H1 (cell line): ENCODE measurements around the gene SYT13.

ENCODE experiments used
- CTBP2 ChIP-seq: IDR thresholded peaks from 2 replicates; pipeline ENCODE4 v1.7.0; 2011; ENCODE audit warnings: borderline replicate concordance, mild to moderate bottlenecking, moderate library complexity, mixed read lengths, low read length; ENCODE audit not compliant: insufficient read depth, insufficient read length
- CTCF ChIP-seq, 3 experiments: IDR thresholded peaks; 1 replicate in 2 of 3; 2 replicates in 1 of 3; pipeline versions ENCODE4 v1.5.1 to v1.6.1; 2011; ENCODE audit warnings: low read length in 3 of 3, mild to moderate bottlenecking in 3 of 3, inconsistent platforms in 2 of 3, low read depth in 1 of 3, moderate library complexity in 1 of 3; ENCODE audit not compliant: insufficient read depth in 1 of 3; ENCODE audit errors: control extremely low read depth in 1 of 3
- KDM5A ChIP-seq: fragments of 200-600 bp; IDR thresholded peaks from 2 replicates; pipeline ENCODE4 v1.7.1; 2012; ENCODE audit warnings: mild to moderate bottlenecking, low read length, inconsistent platforms, mixed read lengths
- POLR2AphosphoS5 ChIP-seq: IDR thresholded peaks from 2 replicates; pipeline ENCODE4 v1.6.1; 2011; ENCODE audit warnings: low read depth, low read length

- no peak for TF ChIP-seq CTCF (IDR thresholded peaks at IDR 0.05; ENCODE audit: control extremely low read depth in 1 of 3, insufficient read depth in 1 of 3, low read depth in 1 of 3, low read length in 3 of 3)
- no peak for TF ChIP-seq CTBP2
- no peak for TF ChIP-seq KDM5A
- no peak for TF ChIP-seq POLR2AphosphoS5
Observed at GRCh38 chr11:45333001-45333971, 47.1 kb upstream of the SYT13 start.
